ENCODE measurements around the gene TMBIM4. TPM values are rescaled to one million over a fixed set of nuclear protein-coding genes. Genes with fewer than 3 reads are reported as not detected.
A peak's percentile ranks its signal among the peaks of the same experiment; 100 is the strongest.

TMBIM4 gene
- total RNA-seq, 1 experiment from 2014 or later, result 60.3 TPM

- BruUV-seq (replicated peaks), result no TSS peak
- Histone ChIP-seq H3K4me3 (ENCODE audit: low read depth, low read length) (no peak overlapping the region), H3K27me3 (replicated peaks; ENCODE audit: control insufficient read depth, insufficient read depth, low read length) (no peaks in the 10 kb centered on the region), H3K9me3 (peaks cover 22% of the 10 kb centered on the region), H3K4me1 (no peaks in the 10 kb centered on the region), H3K36me3 (ENCODE audit: control insufficient read depth, insufficient read depth, low read length) (peaks cover 1% of the 10 kb centered on the region; the same call in 1 of the 2 replicates)
- ChIA-PET POLR2A (no interaction called here), CTCF (no interaction called here)
- no peak overlapping the region for H3K27ac Mint-ChIP-seq (ENCODE audit: unreplicated experiment)
- no peaks in the 10 kb centered on the region for H3K27me3 Mint-ChIP-seq (ENCODE audit: insufficient read depth, unreplicated experiment)
- no peak for TF ChIP-seq CTCF (IDR thresholded peaks at IDR 0.05; ENCODE audit: insufficient read depth in 1 of 2, low read depth in 1 of 2, low read length in 1 of 2, severe bottlenecking in 1 of 2, unreplicated experiment in 1 of 2)
- H3K36me3 Mint-ChIP-seq (ENCODE audit: insufficient read depth, unreplicated experiment), result peaks cover 31% of the 10 kb centered on the region
- H3K4me1 Mint-ChIP-seq (ENCODE audit: low read depth, unreplicated experiment), result peaks cover 3% of the 10 kb centered on the region
- intact Hi-C loops (cut with micrococcal nuclease; ENCODE audit: unreplicated experiment), result no loop called here
- DNase-seq, result no peak
- H3K9me3 Mint-ChIP-seq (ENCODE audit: unreplicated experiment), result peaks cover 23% of the 10 kb centered on the region
- no peak overlapping the region for H3K4me3 Mint-ChIP-seq (ENCODE audit: unreplicated experiment)
Measured at GRCh38 chr12:66137937-66138336, 31.9 kb downstream of the TMBIM4 start.

- Mint-ChIP-seq H3K9me3 (ENCODE audit: unreplicated experiment) (no peaks in the 10 kb centered on the region), H3K27me3 (ENCODE audit: insufficient read depth, unreplicated experiment) (no peaks in the 10 kb centered on the region), H3K27ac (ENCODE audit: unreplicated experiment) (no peak overlapping the region), H3K4me1 (ENCODE audit: low read depth, unreplicated experiment) (peaks cover 20% of the 10 kb centered on the region), H3K36me3 (ENCODE audit: insufficient read depth, unreplicated experiment) (peaks cover 39% of the 10 kb centered on the region), H3K4me3 (ENCODE audit: unreplicated experiment) (peak overlapping the region; percentile 46)
- Histone ChIP-seq H3K27me3 (replicated peaks; ENCODE audit: control insufficient read depth, insufficient read depth, low read length) (no peaks in the 10 kb centered on the region), H3K9me3 (no peaks in the 10 kb centered on the region), H3K4me3 (ENCODE audit: low read depth, low read length) (no peak overlapping the region), H3K36me3 (ENCODE audit: control insufficient read depth, insufficient read depth, low read length) (no peaks in the 10 kb centered on the region; the same call in 1 of the 2 replicates), H3K4me1 (peaks cover 9% of the 10 kb centered on the region; the same call in 1 of the 2 replicates)
- TF ChIP-seq CTCF (IDR thresholded peaks at IDR 0.05; ENCODE audit: insufficient read depth in 1 of 2, low read depth in 1 of 2, low read length in 1 of 2, severe bottlenecking in 1 of 2, unreplicated experiment in 1 of 2), result no peak
- BruUV-seq (replicated peaks), result no TSS peak
- peak in 1 of 2 experiments; percentile 10 for DNase-seq
- CTCF ChIA-PET, result no interaction called here
- POLR2A ChIA-PET, result no interaction called here
- intact Hi-C loops (cut with micrococcal nuclease; ENCODE audit: unreplicated experiment), result no loop called here
Measured at GRCh38 chr12:66132408-66132807, 37.4 kb downstream of the TMBIM4 start.

- peaks cover 46% of the 10 kb centered on the region for H3K36me3 Mint-ChIP-seq (ENCODE audit: insufficient read depth, unreplicated experiment)
- no peaks in the 10 kb centered on the region for H3K27me3 Mint-ChIP-seq (ENCODE audit: insufficient read depth, unreplicated experiment)
- no peak for TF ChIP-seq CTCF (IDR thresholded peaks at IDR 0.05; ENCODE audit: insufficient read depth in 1 of 2, low read depth in 1 of 2, low read length in 1 of 2, severe bottlenecking in 1 of 2, unreplicated experiment in 1 of 2)
- peak overlapping the region; percentile 81 for H3K4me3 Mint-ChIP-seq (ENCODE audit: unreplicated experiment)
- intact Hi-C loops (cut with micrococcal nuclease; ENCODE audit: unreplicated experiment), result no loop called here
- no peak for DNase-seq
- TSS peak; percentile 77 for BruUV-seq (replicated peaks)
- H3K36me3 ChIP-seq (ENCODE audit: control insufficient read depth, insufficient read depth, low read length), result no peaks in the 10 kb centered on the region; the same call in 1 of the 2 replicates
- ChIA-PET POLR2A (interaction anchor here (0.6 to 1.2 kb wide), 5 partner anchors 10 to 948 kb away, joined by 3 to 19 read pairs (median 4); partner anchors contain the start of genes HELB and TMBIM4), CTCF (interaction anchor here (0.6 to 1.2 kb wide), 5 partner anchors 14 to 860 kb away, joined by 3 to 7 read pairs (median 4); no protein-coding TSS in a partner anchor)
- H3K9me3 ChIP-seq, result no peaks in the 10 kb centered on the region
- H3K4me1 Mint-ChIP-seq (ENCODE audit: low read depth, unreplicated experiment), result peaks cover 20% of the 10 kb centered on the region
- H3K4me3 ChIP-seq (ENCODE audit: low read depth, low read length), result peak overlapping the region; percentile 81
- peak overlapping the region; percentile 31 for H3K27ac Mint-ChIP-seq (ENCODE audit: unreplicated experiment)
- no peaks in the 10 kb centered on the region for H3K27me3 ChIP-seq (replicated peaks; ENCODE audit: control insufficient read depth, insufficient read depth, low read length)
- no peaks in the 10 kb centered on the region for H3K9me3 Mint-ChIP-seq (ENCODE audit: unreplicated experiment)
- peaks cover 9% of the 10 kb centered on the region; the same call in 1 of the 2 replicates for H3K4me1 ChIP-seq
Measured at GRCh38 chr12:66131067-66131688, 38.6 kb downstream of the TMBIM4 start.

All from Caco-2 (cell line).